HEK293T (cell line): ENCODE data around the gene SPATS2L.

Experiments used
- ARNT ChIP-seq: fragments of 450-650 bp; IDR thresholded peaks from 2 replicates; pipeline ENCODE4 v1.6.1; 2017; ENCODE audit warnings: mild to moderate bottlenecking
- BHLHE40 ChIP-seq: fragments of 450-650 bp; IDR thresholded peaks from 2 replicates; pipeline ENCODE4 v1.6.1; 2016; ENCODE audit warnings: mild to moderate bottlenecking, moderate library complexity, borderline replicate concordance
- CTBP1 ChIP-seq: fragments of 450-650 bp; IDR thresholded peaks from 2 replicates; pipeline ENCODE4 v1.6.1; 2016; ENCODE audit warnings: borderline replicate concordance
- ELF4 ChIP-seq: fragments of 450-650 bp; IDR thresholded peaks from 2 replicates; pipeline ENCODE4 v1.6.1; 2017; ENCODE audit warnings: antibody characterized with exemption
- FOXA1 ChIP-seq: fragments of 450-650 bp; IDR thresholded peaks from 2 replicates; pipeline ENCODE4 v1.6.1; 2016; ENCODE audit warnings: mild to moderate bottlenecking
- FOXK2 ChIP-seq: fragments of 450-650 bp; IDR thresholded peaks from 2 replicates; pipeline ENCODE4 v1.6.1; 2016; ENCODE audit warnings: mild to moderate bottlenecking
- FOXM1 ChIP-seq: fragments of 450-650 bp; IDR thresholded peaks from 2 replicates; pipeline ENCODE4 v1.6.1; 2017; ENCODE audit warnings: mild to moderate bottlenecking, borderline replicate concordance
- LEF1 ChIP-seq: fragments of 450-650 bp; IDR thresholded peaks from 2 replicates; pipeline ENCODE4 v1.6.1; 2017; ENCODE audit warnings: mild to moderate bottlenecking, borderline replicate concordance
- PKNOX1 ChIP-seq: fragments of 450-650 bp; IDR thresholded peaks from 2 replicates; pipeline ENCODE4 v1.6.1; 2016
- SP1 ChIP-seq: fragments of 450-650 bp; IDR thresholded peaks from 2 replicates; pipeline ENCODE4 v1.6.1; 2017
- SUZ12 ChIP-seq: fragments of 450-650 bp; IDR thresholded peaks from 2 replicates; pipeline ENCODE4 v1.6.1; 2016; ENCODE audit warnings: mild to moderate bottlenecking

DNA sequence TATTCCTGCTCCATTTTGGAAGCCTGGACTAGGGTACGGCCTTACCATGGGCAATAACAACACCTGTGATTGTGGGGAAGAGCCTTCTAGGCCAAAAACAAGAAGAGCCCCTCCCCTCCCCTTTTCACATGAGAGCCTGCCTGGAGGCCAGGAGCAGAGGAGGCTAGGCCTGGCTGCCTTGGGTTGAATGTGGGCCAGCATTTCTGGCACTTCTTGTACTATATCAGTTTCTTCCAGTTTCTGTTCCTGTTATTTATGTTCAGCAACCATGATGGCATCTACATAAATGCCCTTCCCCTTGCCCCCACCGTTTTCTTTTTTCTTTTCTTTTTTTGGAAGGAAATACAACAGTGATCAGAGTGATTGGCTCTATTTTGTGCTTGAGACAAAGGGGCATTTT is 145.0 kb downstream of the SPATS2L start:
- TF ChIP-seq ELF4, result no peak
- TF ChIP-seq LEF1, result no peak
- no peak for TF ChIP-seq FOXA1
- no peak for TF ChIP-seq FOXM1
- no peak for TF ChIP-seq BHLHE40
- no peak for TF ChIP-seq ARNT
- TF ChIP-seq SP1, result no peak
- TF ChIP-seq PKNOX1, result no peak
- TF ChIP-seq CTBP1, result no peak
- no peak for TF ChIP-seq SUZ12
- TF ChIP-seq FOXK2, result no peak
